Mucosa of descending colon (tissue), 3 donors: ENCODE data around the gene NLRP6. TPM values are rescaled to one million over a fixed set of nuclear protein-coding genes. Genes with fewer than 3 reads are reported as not detected.
A peak's percentile ranks its signal among the peaks of the same experiment; 100 is the strongest.

Source experiments
- ATAC-seq: fragments of 200-7000 bp; cut with Tn5 transposase; one replicate; pipeline ENCODE4 v1.9.1; 2020; ENCODE audit warnings: mild to moderate bottlenecking, moderate library complexity
- DNase-seq, 3 donors: peaks; one replicate each; pipeline ENCODE4 v3.0.0-alpha.2; 2020
- H3K36me3 ChIP-seq: fragments of 200-600 bp; one replicate; pipeline ENCODE4 v1.8.0; 2021; ENCODE audit warnings: low read depth, mild to moderate bottlenecking
- H3K4me1 ChIP-seq: fragments of 200-600 bp; one replicate; pipeline ENCODE4 v1.8.0; 2021; ENCODE audit warnings: low read depth, mild to moderate bottlenecking
- H3K4me3 ChIP-seq: fragments of 200-600 bp; one replicate; pipeline ENCODE4 v1.8.0; 2021; ENCODE audit warnings: mild to moderate bottlenecking
- H3K9me3 ChIP-seq: fragments of 200-600 bp; one replicate; pipeline ENCODE4 v1.8.0; 2021; ENCODE audit warnings: mild to moderate bottlenecking
- intact Hi-C, 2 donors: fragments of 100-400 bp; cut with DNase I in 1 of 2; cut with micrococcal nuclease in 1 of 2; formaldehyde crosslinking; loops; one replicate each; pipeline versions ENCODE4 v1.11.0 to v1.11.1; 2022; cut with DNase I, micrococcal nuclease
- total RNA-seq, 3 donors: library from RNA; stranded (reverse); fragmentation: NEBNext Ultra II Directional in 2 of 3; extraction: Animal tissue kit (Norgen Biotek cat#: 25700) in 2 of 3; gene quantifications; one replicate each; pipeline versions ENCODE4 v1.2.1 to v1.2.4, GENCODE V29; 2021 to 2023
- TF ChIP-seq, protein P1 (sequence below): fragments of 200-600 bp; IDR thresholded peaks from one replicate; pipeline ENCODE4 v1.8.0; 2022; ENCODE audit warnings: antibody characterized with exemption, mild to moderate bottlenecking
- donor health status: DM: no; HTN: no; CAD: no; lungs with moderate emphysema.
- donor health status: DM: no; HTN: no; CAD: no.
- donor health status: DM: no; HTN: yes; CAD: no.

NLRP6 gene
- total RNA-seq, 3 donors from 2014 or later = 0.66 to 2.6 (median 0.72) TPM

GRCh38 chr11:269146-269890 lies 8.9 kb upstream of the NLRP6 start:
- ATAC-seq (peak; percentile 56), DNase-seq (peak in 1 of 3 donors; percentile 39)
- H3K4me3 ChIP-seq = no peak overlapping the region
- intact Hi-C loops = no loop called here
- TF ChIP-seq, protein P1, sequence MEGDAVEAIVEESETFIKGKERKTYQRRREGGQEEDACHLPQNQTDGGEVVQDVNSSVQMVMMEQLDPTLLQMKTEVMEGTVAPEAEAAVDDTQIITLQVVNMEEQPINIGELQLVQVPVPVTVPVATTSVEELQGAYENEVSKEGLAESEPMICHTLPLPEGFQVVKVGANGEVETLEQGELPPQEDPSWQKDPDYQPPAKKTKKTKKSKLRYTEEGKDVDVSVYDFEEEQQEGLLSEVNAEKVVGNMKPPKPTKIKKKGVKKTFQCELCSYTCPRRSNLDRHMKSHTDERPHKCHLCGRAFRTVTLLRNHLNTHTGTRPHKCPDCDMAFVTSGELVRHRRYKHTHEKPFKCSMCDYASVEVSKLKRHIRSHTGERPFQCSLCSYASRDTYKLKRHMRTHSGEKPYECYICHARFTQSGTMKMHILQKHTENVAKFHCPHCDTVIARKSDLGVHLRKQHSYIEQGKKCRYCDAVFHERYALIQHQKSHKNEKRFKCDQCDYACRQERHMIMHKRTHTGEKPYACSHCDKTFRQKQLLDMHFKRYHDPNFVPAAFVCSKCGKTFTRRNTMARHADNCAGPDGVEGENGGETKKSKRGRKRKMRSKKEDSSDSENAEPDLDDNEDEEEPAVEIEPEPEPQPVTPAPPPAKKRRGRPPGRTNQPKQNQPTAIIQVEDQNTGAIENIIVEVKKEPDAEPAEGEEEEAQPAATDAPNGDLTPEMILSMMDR = no peak
- H3K36me3 ChIP-seq = no peaks in the 10 kb centered on the region
- no peaks in the 10 kb centered on the region for H3K4me1 ChIP-seq
- H3K9me3 ChIP-seq = no peaks in the 10 kb centered on the region

- no peaks in the 10 kb centered on the region for H3K4me1 ChIP-seq
- ATAC-seq (no peak), DNase-seq (peak in 1 of 3 donors; percentile 63)
- intact Hi-C loops = no loop called here
- no peak overlapping the region for H3K4me3 ChIP-seq
- TF ChIP-seq, protein P1 = no peak
- no peaks in the 10 kb centered on the region for H3K36me3 ChIP-seq
- H3K9me3 ChIP-seq = no peaks in the 10 kb centered on the region
Observed at GRCh38 chr11:270451-271318, 7.5 kb upstream of the NLRP6 start.

DNA sequence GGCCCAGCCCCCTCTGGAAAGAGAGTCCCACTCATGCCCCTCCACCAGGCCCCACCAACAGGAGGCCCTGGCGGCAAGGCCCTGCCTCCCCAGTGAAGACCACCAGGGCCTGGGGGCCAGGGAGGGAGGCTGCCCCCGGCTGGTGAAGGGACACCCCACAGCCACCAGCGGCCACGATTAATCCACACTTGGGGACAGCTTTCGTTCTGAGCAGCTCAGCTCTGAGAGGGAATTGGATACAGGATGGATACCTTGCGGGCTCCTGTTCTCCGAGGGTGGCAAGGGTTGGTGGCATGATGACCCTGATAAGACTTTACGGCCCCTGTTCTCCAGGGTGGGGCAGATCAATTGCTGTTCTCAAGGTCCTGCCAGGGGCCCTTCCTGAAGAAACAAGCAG lies 6.9 kb upstream of the NLRP6 start:
- H3K4me3 ChIP-seq = no peak overlapping the region
- ATAC-seq (peak; percentile 24), DNase-seq (peak in 1 of 3 donors; percentile 39)
- no peaks in the 10 kb centered on the region for H3K36me3 ChIP-seq
- TF ChIP-seq, protein P1 = no peak
- intact Hi-C loops = no loop called here
- no peaks in the 10 kb centered on the region for H3K9me3 ChIP-seq
- H3K4me1 ChIP-seq = no peaks in the 10 kb centered on the region

GRCh38 chr11:272195-272930 lies 5.8 kb upstream of the NLRP6 start:
- intact Hi-C loops = no loop called here
- Histone ChIP-seq H3K9me3 (no peaks in the 10 kb centered on the region), H3K4me1 (no peaks in the 10 kb centered on the region), H3K36me3 (no peaks in the 10 kb centered on the region), H3K4me3 (no peak overlapping the region)
- ATAC-seq (no peak), DNase-seq (peak in 1 of 3 donors; percentile 35)
- TF ChIP-seq, protein P1 = no peak

DNA sequence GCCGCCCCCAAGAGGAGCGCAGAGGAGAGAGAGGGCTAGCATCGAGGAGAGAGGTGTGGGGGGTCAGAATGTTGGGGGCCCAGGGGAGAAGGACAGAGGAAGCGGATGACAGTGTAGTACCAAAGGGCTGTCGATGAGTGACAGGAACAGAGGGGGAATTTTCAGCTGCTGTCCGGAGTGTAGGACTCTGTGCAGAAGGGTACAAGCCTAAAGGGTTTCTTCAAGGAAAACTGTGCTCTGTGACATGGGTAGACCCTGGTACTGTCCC lies 5.3 kb upstream of the NLRP6 start:
- ATAC-seq (no peak), DNase-seq (peak in 1 of 3 donors; percentile 37)
- no peaks in the 10 kb centered on the region for H3K9me3 ChIP-seq
- H3K36me3 ChIP-seq = no peaks in the 10 kb centered on the region
- no peak overlapping the region for H3K4me3 ChIP-seq
- TF ChIP-seq, protein P1 = no peak
- H3K4me1 ChIP-seq = no peaks in the 10 kb centered on the region
- intact Hi-C loops = no loop called here
